H1 (cell line): ENCODE data around the gene AKR1C2. TPM values are rescaled to one million over a fixed set of nuclear protein-coding genes. Genes with fewer than 3 reads are reported as not detected.
"Not testable (repeated sequence)": the region's sequence is repeated elsewhere in the genome, so short reads cannot be mapped to it uniquely, and the experiment has no call there.

ENCODE experiments used
- CTCF ChIA-PET: fragments of 300-600 bp; sonication (Branson Sonifier 250); formaldehyde crosslinking; loops from one replicate; lab custom pipeline; 2021; ENCODE audit not compliant: partially characterized antibody; lab: Charles Lee
- POLR2A ChIA-PET: fragments of 300-600 bp; sonication (Branson Sonifier 250); formaldehyde crosslinking; loops from one replicate; lab custom pipeline; 2021; ENCODE audit warnings: inconsistent platforms; ENCODE audit not compliant: partially characterized antibody; lab: Charles Lee
- DNase-seq, 2 experiments: peaks; one replicate each; pipeline versions ENCODE4 v3.0.0 to v3.0.0-alpha.2; 2010 to 2022; ENCODE audit warnings: low spot score in 2 of 2, low read depth in 1 of 2, mixed read lengths in 1 of 2
- FAIRE-seq: peaks from 2 replicates; lab custom pipeline; 2011; peaks lifted over from hg19 to GRCh38; lab: Jason Lieb, UNC
- H2AFZ ChIP-seq: 2 replicates; pipeline ENCODE4 v1.8.1; 2012; ENCODE audit warnings: low read length, inconsistent platforms
- H2AK5ac ChIP-seq: 2 replicates; pipeline ENCODE4 v1.6.1; 2013; ENCODE audit warnings: low read depth, low read length
- H2BK120ac ChIP-seq: replicated peaks from 2 replicates; pipeline ENCODE3; 2013; ENCODE audit warnings: low read depth, low read length, inconsistent platforms
- H2BK12ac ChIP-seq: 2 replicates; pipeline ENCODE4 v1.6.1; 2013; ENCODE audit warnings: low read depth, low read length
- H2BK15ac ChIP-seq: 2 replicates; pipeline ENCODE4 v1.6.1; 2013; ENCODE audit warnings: low read length
- H2BK20ac ChIP-seq: 2 replicates; pipeline ENCODE4 v1.6.1; 2013; ENCODE audit warnings: low read length
- H2BK5ac ChIP-seq: 2 replicates; pipeline ENCODE4 v1.6.1; 2013; ENCODE audit warnings: low read depth, low read length
- H3K14ac ChIP-seq: 2 replicates; pipeline ENCODE4 v1.6.1; 2013; ENCODE audit warnings: inconsistent platforms; ENCODE audit not compliant: insufficient read length
- H3K18ac ChIP-seq: 2 replicates; pipeline ENCODE4 v1.6.1; 2013; ENCODE audit warnings: low read length; ENCODE audit errors: extremely low read depth
- H3K23ac ChIP-seq: 2 replicates; pipeline ENCODE4 v1.6.1; 2013; ENCODE audit warnings: inconsistent platforms; ENCODE audit not compliant: insufficient read length
- H3K23me2 ChIP-seq: 2 replicates; pipeline ENCODE4 v1.6.1; 2013; ENCODE audit warnings: low read depth, low read length
- H3K27ac ChIP-seq: 2 replicates; pipeline ENCODE4 v1.6.1; 2011; ENCODE audit warnings: low read depth, low read length, inconsistent platforms
- H3K27me3 ChIP-seq, 4 experiments: replicated peaks in 1 of 4; 1 replicate in 1 of 4; 2 replicates in 3 of 4; pipeline versions ENCODE4 v1.6.1 to v1.8.1; 2011 to 2013; ENCODE audit warnings: low read length in 3 of 4, mild to moderate bottlenecking in 3 of 4, inconsistent platforms in 2 of 4, mixed read lengths in 2 of 4, moderate library complexity in 1 of 4; ENCODE audit not compliant: control insufficient read depth in 3 of 4, insufficient read depth in 3 of 4; ENCODE audit errors: extremely low read depth in 1 of 4
- H3K36me3 ChIP-seq, 4 experiments: 2 replicates each; pipeline versions ENCODE4 v1.6.1 to v1.8.1; 2011 to 2013; ENCODE audit warnings: mild to moderate bottlenecking in 4 of 4, low read length in 3 of 4, moderate library complexity in 2 of 4, control low read depth in 1 of 4, inconsistent platforms in 1 of 4; ENCODE audit not compliant: insufficient read depth in 4 of 4, control insufficient read depth in 2 of 4
- H3K4ac ChIP-seq: replicated peaks from 2 replicates; pipeline ENCODE3; 2013; ENCODE audit warnings: low read length, low read depth, mixed read lengths, inconsistent platforms; ENCODE audit not compliant: insufficient read length
- H3K4me1 ChIP-seq, 4 experiments: replicated peaks in 1 of 4; 1 replicate in 1 of 4; 2 replicates in 3 of 4; pipeline versions ENCODE4 v1.6.1 to v1.8.1; 2011 to 2013; ENCODE audit warnings: low read length in 3 of 4, inconsistent platforms in 2 of 4, mixed read lengths in 1 of 4; ENCODE audit not compliant: insufficient read depth in 4 of 4, control insufficient read depth in 3 of 4
- H3K4me2 ChIP-seq, 2 experiments: 2 replicates each; pipeline versions ENCODE4 v1.6.1 to v1.8.1; 2011 to 2013; ENCODE audit warnings: low read depth in 2 of 2, low read length in 2 of 2, control low read depth in 1 of 2, inconsistent platforms in 1 of 2, mild to moderate bottlenecking in 1 of 2; ENCODE audit not compliant: insufficient read depth in 1 of 2
- H3K4me3 ChIP-seq, 4 experiments: fragments of 200-600, 300-600 bp in 1 of 4; sonication (generic), shearing (Covaris generic), sonication (Bioruptor Twin) in 1 of 4; 2 replicates each; pipeline versions ENCODE4 v1.5.1 to v1.8.1; 2011 to 2016; ENCODE audit warnings: low read length in 4 of 4, low read depth in 3 of 4, control low read depth in 2 of 4, inconsistent platforms in 2 of 4, mild to moderate bottlenecking in 2 of 4, mixed read lengths in 1 of 4, moderate library complexity in 1 of 4; ENCODE audit not compliant: insufficient read depth in 2 of 4; ENCODE audit errors: extremely low read depth in 1 of 4
- H3K56ac ChIP-seq: replicated peaks from 2 replicates; pipeline ENCODE3; 2013; ENCODE audit warnings: low read depth, mild to moderate bottlenecking, mixed read lengths, low read length, inconsistent platforms; ENCODE audit not compliant: insufficient read length
- H3K79me1 ChIP-seq: 2 replicates; pipeline ENCODE4 v1.6.1; 2013; ENCODE audit warnings: low read depth, low read length, control low read depth
- H3K79me2 ChIP-seq, 2 experiments: 2 replicates each; pipeline versions ENCODE4 v1.6.1 to v1.8.1; 2012 to 2013; ENCODE audit warnings: low read length in 2 of 2, mild to moderate bottlenecking in 2 of 2, inconsistent platforms in 1 of 2; ENCODE audit not compliant: insufficient read depth in 2 of 2, control insufficient read depth in 1 of 2
- H3K9ac ChIP-seq, 4 experiments: replicated peaks in 1 of 4; 1 replicate in 1 of 4; 2 replicates in 3 of 4; pipeline versions ENCODE4 v1.6.1 to v1.8.1; 2011 to 2013; ENCODE audit warnings: low read depth in 3 of 4, low read length in 3 of 4, control low read depth in 2 of 4, mild to moderate bottlenecking in 2 of 4, moderate library complexity in 2 of 4, inconsistent platforms in 1 of 4; ENCODE audit errors: extremely low read depth in 1 of 4
- H3K9me3 ChIP-seq, 2 experiments: 2 replicates each; pipeline versions ENCODE4 v1.6.1 to v1.8.1; 2012 to 2013; ENCODE audit warnings: mild to moderate bottlenecking in 2 of 2, moderate library complexity in 2 of 2, control low read depth in 1 of 2, inconsistent platforms in 1 of 2, low read depth in 1 of 2, low read length in 1 of 2, mixed read lengths in 1 of 2; ENCODE audit not compliant: insufficient read depth in 2 of 2
- H4K20me1 ChIP-seq, 2 experiments: replicated peaks in 1 of 2; 2 replicates each; pipeline versions ENCODE3 to v1.8.1; 2011 to 2013; ENCODE audit warnings: inconsistent platforms in 2 of 2, low read length in 2 of 2, mild to moderate bottlenecking in 1 of 2; ENCODE audit not compliant: insufficient read depth in 2 of 2, control insufficient read depth in 1 of 2
- H4K5ac ChIP-seq: 2 replicates; pipeline ENCODE4 v1.6.1; 2013; ENCODE audit warnings: low read length, low read depth, mixed read lengths, inconsistent platforms; ENCODE audit not compliant: insufficient read length
- H4K8ac ChIP-seq: 2 replicates; pipeline ENCODE4 v1.8.0; 2013; ENCODE audit warnings: mild to moderate bottlenecking, moderate library complexity, low read length, inconsistent platforms; ENCODE audit not compliant: insufficient read depth; ENCODE audit errors: extremely low read depth
- H4K91ac ChIP-seq: replicated peaks from 2 replicates; pipeline ENCODE3; 2013; ENCODE audit warnings: low read length, mixed read lengths, inconsistent platforms; ENCODE audit not compliant: insufficient read length
- PHF8 ChIP-seq: fragments of 200-600 bp; sonication (generic); conservative IDR thresholded peaks from 2 replicates; pipeline ENCODE4 v1.7.1; 2012; ENCODE audit warnings: low read depth, mild to moderate bottlenecking, inconsistent platforms, low read length, moderate library complexity
- WGBS, 2 experiments: shearing (Covaris generic) in 1 of 2; methylation state at CpG; one replicate each; pipeline versions ENCODE4 v1.1.6 to v1.1.7; 2013 to 2015; ENCODE audit warnings: low lambda C conversion rate in 2 of 2, mixed read lengths in 2 of 2, inconsistent platforms in 1 of 2, low coverage in 1 of 2, missing lambda C conversion rate in 1 of 2; ENCODE audit not compliant: insufficient replicate concordance in 2 of 2, insufficient coverage in 1 of 2, insufficient read length in 1 of 2; ENCODE audit errors: extremely low coverage in 1 of 2, missing lambda C conversion rate in 1 of 2; 5-methylcytosine and 5-hydroxymethylcytosine counted together
- polyA plus RNA-seq, 7 experiments: library from polyadenylated mRNA; depleted of rRNA in 3 of 7; stranded (reverse) in 5 of 7; unstranded in 2 of 7; fragments of >200 nt in 5 of 7; fragments of 200-250 nt in 2 of 7; gene quantifications; 1 replicate in 5 of 7; 2 replicates in 1 of 7; 4 replicates in 1 of 7; pipeline versions ENCODE4 v1.2.1 to v1.2.3, GENCODE V29; 2011 to 2013; ENCODE audit warnings: missing spikeins in 2 of 7, mixed read lengths in 2 of 7
- total RNA-seq: library from RNA; stranded (reverse); fragmentation: NEBNext Ultra II Directional; extraction: Animal tissue kit (Norgen Biotek cat#: 25700); gene quantifications from 2 replicates; pipeline ENCODE4 v1.2.1, GENCODE V29; 2021

The AKR1C2 gene
- total and polyA plus RNA-seq, 2 of the 8 experiments (the other 6 are each of a cell fraction or from before 2014, with no cell fraction given): 0.77 to 1.2 TPM

DNA sequence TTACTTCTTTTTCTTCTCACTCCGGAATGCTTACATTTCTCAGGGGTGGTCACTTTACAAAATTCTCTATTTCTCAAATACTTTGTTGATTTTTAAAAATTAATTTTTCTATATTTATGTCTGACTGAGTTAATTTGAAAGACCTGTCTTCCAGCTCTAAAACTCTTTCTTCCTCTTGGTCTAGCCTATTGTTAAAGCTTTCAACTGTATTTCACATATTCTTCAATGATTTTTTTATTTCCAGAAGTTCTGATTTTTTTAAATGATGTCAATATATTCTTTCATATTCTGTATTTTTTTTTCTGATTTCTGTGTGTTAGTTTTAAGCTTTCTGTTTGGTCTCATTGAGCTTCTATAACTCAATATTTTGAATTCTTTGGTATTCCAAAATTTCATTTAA is 27.3 kb upstream of the AKR1C2 start:
- 90% methylated on average over 1 of the region's 1 CpG; no CpG with 5 or more reads in 1 of the 2 experiments for WGBS, 2 experiments
- no peaks in the 10 kb centered on the region for H4K20me1 ChIP-seq
- H3K36me3 ChIP-seq: no peaks in the 10 kb centered on the region
- H3K4me1 ChIP-seq: no peaks in the 10 kb centered on the region
- H3K9ac ChIP-seq: no peak overlapping the region
- H3K4ac ChIP-seq: no peak overlapping the region
- no peak overlapping the region for H4K91ac ChIP-seq
- no peaks in the 10 kb centered on the region for H3K79me1 ChIP-seq
- no peak overlapping the region for H2BK120ac ChIP-seq
- no peak overlapping the region for H3K4me3 ChIP-seq
- H2BK15ac ChIP-seq: no peak overlapping the region
- H2BK20ac ChIP-seq: no peak overlapping the region
- no peak overlapping the region for H3K4me2 ChIP-seq
- CTCF ChIA-PET: no interaction called here
- no peak overlapping the region for H3K18ac ChIP-seq
- no peak overlapping the region for H3K27ac ChIP-seq
- TF ChIP-seq PHF8: no peak
- TF ChIP-seq, all 59 proteins: peak for 0
- Histone ChIP-seq H2AK5ac (no peak overlapping the region), H2BK5ac (no peak overlapping the region), H3K23ac (no peak overlapping the region), H3K56ac (no peak overlapping the region), H3K9me3 (peaks cover 3 to 6% of the 10 kb centered on the region in 2 experiments; a peak in 1 of 4 replicates), H4K5ac (no peak overlapping the region), H3K23me2 (no peaks in the 10 kb centered on the region), H3K79me2 (no peaks in the 10 kb centered on the region), H3K27me3 (no peaks in the 10 kb centered on the region), H2AFZ (no peak overlapping the region), H4K8ac (no peak overlapping the region), H2BK12ac (no peak overlapping the region), H3K14ac (no peak overlapping the region)
- DNase-seq: no peak
- POLR2A ChIA-PET: no interaction called here
- no peak for FAIRE-seq

- H4K5ac ChIP-seq, FAIRE-seq, H2BK12ac ChIP-seq, H3K79me1 ChIP-seq, H3K36me3 ChIP-seq, H4K20me1 ChIP-seq, H2BK15ac ChIP-seq, H3K23ac ChIP-seq, H3K23me2 ChIP-seq, H4K8ac ChIP-seq, H3K79me2 ChIP-seq, H3K4me2 ChIP-seq, H3K18ac ChIP-seq, H3K14ac ChIP-seq, DNase-seq, POLR2A ChIA-PET, H3K27me3 ChIP-seq, H2BK120ac ChIP-seq, H2BK20ac ChIP-seq, H3K4me1 ChIP-seq, H3K56ac ChIP-seq, H3K4me3 ChIP-seq, H2AK5ac ChIP-seq, H3K9ac ChIP-seq, H3K27ac ChIP-seq, H2AFZ ChIP-seq, H4K91ac ChIP-seq, H2BK5ac ChIP-seq, H3K4ac ChIP-seq, H3K9me3 ChIP-seq: not testable (repeated sequence)
- CTCF ChIA-PET: interaction anchor here (0.7 to 1.4 kb wide), 2 partner anchors 9 to 176 kb away, joined by 3 to 4 read pairs; no protein-coding TSS in a partner anchor
Observed at GRCh38 chr10:5025461-5025881, 21.8 kb upstream of the AKR1C2 start.
